IPS-15b (cell line): ENCODE measurements around the gene C1QTNF2.

ENCODE experiments used
- H3K27me3 ChIP-seq: one replicate; pipeline ENCODE4 v1.6.1; 2013; ENCODE audit warnings: low read length; ENCODE audit not compliant: control insufficient read depth, insufficient read depth
- H3K36me3 ChIP-seq: one replicate; pipeline ENCODE4 v1.6.1; 2013; ENCODE audit warnings: low read length; ENCODE audit not compliant: control insufficient read depth, insufficient read depth
- H3K4me1 ChIP-seq: one replicate; pipeline ENCODE4 v1.6.1; 2013; ENCODE audit warnings: mild to moderate bottlenecking, low read length; ENCODE audit not compliant: control insufficient read depth, insufficient read depth
- H3K4me3 ChIP-seq: one replicate; pipeline ENCODE4 v1.5.1; 2013; ENCODE audit warnings: low read depth, low read length
- H3K9ac ChIP-seq: one replicate; pipeline ENCODE4 v1.6.1; 2013; ENCODE audit warnings: low read depth, mild to moderate bottlenecking, low read length
- H3K9me3 ChIP-seq: one replicate; pipeline ENCODE4 v1.6.1; 2013; ENCODE audit warnings: mild to moderate bottlenecking, low read length; ENCODE audit not compliant: control insufficient read depth, insufficient read depth

C1QTNF2 gene, protein sequence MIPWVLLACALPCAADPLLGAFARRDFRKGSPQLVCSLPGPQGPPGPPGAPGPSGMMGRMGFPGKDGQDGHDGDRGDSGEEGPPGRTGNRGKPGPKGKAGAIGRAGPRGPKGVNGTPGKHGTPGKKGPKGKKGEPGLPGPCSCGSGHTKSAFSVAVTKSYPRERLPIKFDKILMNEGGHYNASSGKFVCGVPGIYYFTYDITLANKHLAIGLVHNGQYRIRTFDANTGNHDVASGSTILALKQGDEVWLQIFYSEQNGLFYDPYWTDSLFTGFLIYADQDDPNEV

GRCh38 chr5:160369990-160370712, at the start of gene C1QTNF2:
Gene C1QTNF2, minus strand, starts transcription at chr5:160370626. Its CDS starts 15,615 bp downstream, at chr5:160355011.
- H3K9ac ChIP-seq: no peak within 1 kb of the TSS
- no peaks in the 10 kb centered on the region for H3K4me1 ChIP-seq
- H3K4me3 ChIP-seq: peak within 1 kb of the TSS; percentile 23
- peaks cover 50% of the 10 kb centered on the region for H3K27me3 ChIP-seq
- H3K36me3 ChIP-seq: no peaks in the 10 kb centered on the region
- no peaks in the 10 kb centered on the region for H3K9me3 ChIP-seq

DNA sequence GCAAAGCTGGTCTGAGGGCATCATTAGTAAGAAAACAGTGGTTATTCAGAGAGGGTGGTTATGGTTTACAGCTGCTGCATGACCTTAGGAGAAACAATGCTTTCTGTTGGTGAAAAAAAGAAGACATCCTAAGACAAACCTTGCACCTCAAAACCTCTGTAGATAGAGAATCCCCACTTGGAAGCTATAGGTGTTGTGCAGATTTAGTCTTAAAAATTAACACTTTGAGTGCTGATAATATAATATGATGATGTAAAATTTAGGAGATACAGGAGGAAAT, 49.8 kb upstream of the C1QTNF2 start:
- Histone ChIP-seq H3K36me3 (peaks cover 5% of the 10 kb centered on the region), H3K4me3 (peak overlapping the region; percentile 2), H3K4me1 (peaks cover 18% of the 10 kb centered on the region), H3K9ac (no peak overlapping the region), H3K27me3 (no peaks in the 10 kb centered on the region), H3K9me3 (no peaks in the 10 kb centered on the region)

GRCh38 chr5:160419458-160420330, 49.3 kb upstream of the C1QTNF2 start:
- H3K36me3 ChIP-seq: peaks cover 2% of the 10 kb centered on the region
- no peaks in the 10 kb centered on the region for H3K9me3 ChIP-seq
- H3K27me3 ChIP-seq: no peaks in the 10 kb centered on the region
- H3K9ac ChIP-seq: peak overlapping the region; percentile 61
- H3K4me1 ChIP-seq: peaks cover 18% of the 10 kb centered on the region
- peak overlapping the region; percentile 66 for H3K4me3 ChIP-seq

DNA sequence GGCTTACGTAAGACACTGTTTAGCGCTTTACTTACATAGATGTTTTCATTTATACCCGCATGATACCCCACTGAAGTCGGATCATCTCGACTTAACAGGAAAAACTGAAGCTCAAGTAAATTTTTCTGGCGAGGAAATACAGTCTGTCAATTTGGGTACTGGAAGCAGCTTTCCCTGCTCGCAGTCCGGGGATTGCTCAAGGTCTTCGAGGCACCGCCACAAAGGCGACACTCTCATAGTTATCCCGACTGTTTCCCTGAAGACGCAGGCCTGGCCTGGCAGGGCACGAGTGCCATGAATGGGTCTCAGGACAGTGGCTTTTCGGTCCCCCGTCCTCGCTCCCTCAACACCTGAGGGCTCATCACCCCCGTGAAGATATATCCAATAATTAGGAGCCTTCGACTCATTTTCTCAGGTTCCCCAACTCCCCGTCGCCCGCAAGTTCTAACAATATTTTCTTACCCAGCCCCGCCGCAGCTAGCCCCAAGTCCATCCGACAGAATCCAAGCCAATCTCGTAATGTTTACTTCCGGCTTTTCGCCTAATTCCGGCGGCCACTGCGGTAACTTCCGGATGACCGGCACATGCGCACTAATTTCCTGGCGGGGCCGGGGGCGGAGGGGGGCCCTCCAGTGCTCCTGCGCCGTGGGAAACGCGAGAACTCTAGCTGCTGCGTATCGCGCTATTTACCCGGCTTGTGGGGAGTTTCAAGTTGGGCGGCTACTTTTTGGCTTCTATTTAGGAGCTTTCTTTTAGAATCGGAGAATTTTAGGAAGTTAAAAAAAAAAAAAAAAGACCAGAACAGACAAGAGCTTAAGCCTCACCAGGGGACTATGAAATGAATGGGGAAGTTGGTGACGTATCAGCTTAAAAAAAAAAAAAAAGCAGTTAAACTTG, 48.4 kb upstream of the C1QTNF2 start, which contains the start of gene SLU7:
TSS of gene SLU7 (minus strand) at position 521 of the 897 bp plus-strand sequence. CDS start 3,787 bp downstream, outside the sequence.
- Histone ChIP-seq H3K27me3 (no peaks in the 10 kb centered on the region), H3K36me3 (no peaks in the 10 kb centered on the region), H3K4me1 (peaks cover 18% of the 10 kb centered on the region), H3K4me3 (peak within 1 kb of the TSS; percentile 66), H3K9me3 (no peaks in the 10 kb centered on the region), H3K9ac (peak within 1 kb of the TSS; percentile 61)

- Histone ChIP-seq H3K27me3 (no peaks in the 10 kb centered on the region), H3K4me3 (peak within 1 kb of the TSS; percentile 64), H3K9me3 (no peaks in the 10 kb centered on the region), H3K4me1 (peaks cover 4% of the 10 kb centered on the region), H3K36me3 (peaks cover 4% of the 10 kb centered on the region), H3K9ac (peak within 1 kb of the TSS; percentile 97)
Measured at GRCh38 chr5:160399402-160400353, 29.3 kb upstream of the C1QTNF2 start, which contains the start of gene FAM200C. Gene FAM200C, minus strand, starts transcription at chr5:160400054. Its CDS starts 4,564 bp downstream, at chr5:160395490.

GRCh38 chr5:160398806-160399205, 28.4 kb upstream of the C1QTNF2 start:
- no peak overlapping the region for H3K9ac ChIP-seq
- peaks cover 4% of the 10 kb centered on the region for H3K36me3 ChIP-seq
- no peaks in the 10 kb centered on the region for H3K9me3 ChIP-seq
- peaks cover 4% of the 10 kb centered on the region for H3K4me1 ChIP-seq
- H3K4me3 ChIP-seq: peak overlapping the region; percentile 64
- no peaks in the 10 kb centered on the region for H3K27me3 ChIP-seq

DNA sequence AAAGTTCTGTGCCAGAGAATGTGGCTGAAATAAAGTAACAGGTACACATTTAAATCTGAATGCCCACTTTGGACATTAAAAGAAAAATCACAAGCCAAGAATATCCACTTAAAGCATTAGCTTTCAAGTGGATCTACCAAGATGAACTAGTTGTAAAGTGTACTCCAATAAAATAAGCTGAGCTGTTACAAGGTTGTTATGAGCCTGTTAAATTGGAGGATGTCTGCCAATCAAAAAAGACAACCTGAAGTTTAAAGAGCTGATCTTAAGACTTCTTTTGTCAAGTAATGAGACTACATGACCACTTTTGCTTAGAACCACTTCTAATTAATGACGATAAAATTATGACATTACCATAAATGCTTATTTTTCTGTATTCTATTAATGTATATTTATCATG, 27.1 kb upstream of the C1QTNF2 start:
- Histone ChIP-seq H3K4me3 (no peak overlapping the region), H3K36me3 (no peaks in the 10 kb centered on the region), H3K4me1 (peaks cover 4% of the 10 kb centered on the region), H3K27me3 (no peaks in the 10 kb centered on the region), H3K9ac (no peak overlapping the region), H3K9me3 (no peaks in the 10 kb centered on the region)

DNA sequence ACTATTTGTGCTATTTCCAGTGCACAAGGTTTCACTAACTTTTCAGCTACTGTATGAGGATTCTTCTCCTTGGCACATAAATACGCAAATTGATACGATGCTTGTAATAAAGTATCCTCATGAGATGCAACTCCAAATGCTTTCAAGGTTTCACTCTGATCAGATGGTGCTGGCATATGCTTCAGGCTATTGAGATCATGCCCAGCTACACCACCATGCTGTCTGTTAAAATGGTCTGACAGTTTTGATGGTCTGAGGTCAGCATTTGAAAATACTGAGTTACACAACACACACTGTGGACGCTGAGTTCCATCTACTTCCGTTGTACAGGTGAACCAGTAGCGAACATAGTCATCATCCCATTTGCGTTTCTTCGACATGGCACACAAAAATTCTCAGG, 24.7 kb upstream of the C1QTNF2 start:
- H3K4me1 ChIP-seq: peaks cover 4% of the 10 kb centered on the region
- no peaks in the 10 kb centered on the region for H3K27me3 ChIP-seq
- H3K9me3 ChIP-seq: no peaks in the 10 kb centered on the region
- H3K36me3 ChIP-seq: no peaks in the 10 kb centered on the region
- H3K4me3 ChIP-seq: no peak overlapping the region
- H3K9ac ChIP-seq: no peak overlapping the region

DNA sequence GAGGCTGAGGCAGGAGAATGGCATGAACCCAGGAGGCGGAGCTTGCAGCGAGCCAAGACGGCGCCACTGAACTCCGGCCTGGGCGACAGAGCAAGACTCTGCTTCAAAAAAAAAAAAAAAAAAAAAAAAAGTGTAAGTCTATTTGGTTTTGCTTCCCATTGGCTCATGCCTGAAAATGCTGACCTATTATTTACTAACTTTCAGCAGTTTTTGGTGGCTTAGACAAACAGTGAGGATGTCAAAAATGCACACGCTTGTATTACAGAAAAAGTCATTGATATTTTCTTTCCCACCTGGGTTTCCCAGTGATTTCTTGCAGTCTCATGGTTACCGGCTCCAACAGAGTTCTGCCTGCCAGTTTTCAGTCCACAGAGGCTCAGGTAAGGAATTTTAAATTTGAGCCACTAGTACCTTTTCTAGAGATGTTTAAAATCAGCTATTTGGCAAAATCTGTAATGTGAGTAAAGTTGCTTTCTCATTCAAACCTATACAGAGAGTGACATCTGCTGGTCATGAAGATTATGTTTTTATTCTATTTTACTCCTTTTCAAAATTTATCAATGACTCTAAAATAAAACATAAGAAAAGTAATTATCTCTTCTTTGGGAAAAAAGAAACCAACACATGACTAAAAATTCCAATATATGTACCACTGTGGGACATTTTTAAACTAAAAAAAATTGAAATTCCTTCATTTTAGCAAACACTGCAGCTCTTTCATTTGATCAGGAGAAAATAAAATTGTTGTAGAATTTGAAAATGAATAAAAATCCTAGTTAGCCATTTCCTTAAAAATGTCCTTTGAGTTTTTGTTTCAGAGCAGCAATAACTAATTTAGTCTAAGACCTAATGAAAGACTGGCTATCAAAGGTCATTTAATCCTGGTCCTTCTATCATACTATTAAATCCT, 20.6 kb upstream of the C1QTNF2 start:
- Histone ChIP-seq H3K9ac (no peak overlapping the region), H3K36me3 (no peaks in the 10 kb centered on the region), H3K4me3 (no peak overlapping the region), H3K4me1 (no peaks in the 10 kb centered on the region), H3K27me3 (no peaks in the 10 kb centered on the region), H3K9me3 (no peaks in the 10 kb centered on the region)
